ENCODE results near the gene DYNLRB1. TPM values are rescaled to one million over a fixed set of nuclear protein-coding genes. Genes with fewer than 3 reads are reported as not detected.
"Not testable (repeated sequence)": the region's sequence is repeated elsewhere in the genome, so short reads cannot be mapped to it uniquely, and the experiment has no call there.

Gene DYNLRB1
- total RNA-seq, result 57.4 and 59.6 TPM in 2 replicates

- H3K4me3 ChIP-seq (ENCODE audit: low read depth, low read length), result peak within 1 kb of the TSS; percentile 93
- DNase-seq (ENCODE audit: low read depth), result peak; percentile 98
- no peak for TF ChIP-seq CTCF (IDR thresholded peaks at IDR 0.05; ENCODE audit: insufficient read depth, low read depth, low read length)
Measured at GRCh38 chr20:34516247-34517113, at the start of gene DYNLRB1. DYNLRB1 (plus strand) TSS chr20:34516422; CDS start chr20:34516459, 37 bp downstream.

GRCh38 chr20:34468951-34469350 lies 47.3 kb upstream of the DYNLRB1 start:
- no peak for DNase-seq (ENCODE audit: low read depth)
- no peak overlapping the region for H3K4me3 ChIP-seq (ENCODE audit: low read depth, low read length)
- no peak for TF ChIP-seq CTCF (IDR thresholded peaks at IDR 0.05; ENCODE audit: insufficient read depth, low read depth, low read length)

GRCh38 chr20:34472246-34472925 lies 43.8 kb upstream of the DYNLRB1 start:
- TF ChIP-seq CTCF (IDR thresholded peaks at IDR 0.05; ENCODE audit: insufficient read depth, low read depth, low read length), result no peak
- DNase-seq (ENCODE audit: low read depth), result peak; percentile 78
- no peak overlapping the region for H3K4me3 ChIP-seq (ENCODE audit: low read depth, low read length)

GRCh38 chr20:34473262-34473883 lies 42.8 kb upstream of the DYNLRB1 start:
- peak; percentile 77 for DNase-seq (ENCODE audit: low read depth)
- TF ChIP-seq CTCF (IDR thresholded peaks at IDR 0.05; ENCODE audit: insufficient read depth, low read depth, low read length), result peak; percentile 48
- no peak overlapping the region for H3K4me3 ChIP-seq (ENCODE audit: low read depth, low read length)

- peak; percentile 41 for TF ChIP-seq CTCF (IDR thresholded peaks at IDR 0.05; ENCODE audit: insufficient read depth, low read depth, low read length)
- no peak overlapping the region for H3K4me3 ChIP-seq (ENCODE audit: low read depth, low read length)
Measured at GRCh38 chr20:34475979-34476736, 40.1 kb upstream of the DYNLRB1 start.

GRCh38 chr20:34479627-34480026 lies 36.6 kb upstream of the DYNLRB1 start:
- no peak for DNase-seq (ENCODE audit: low read depth)
- no peak for TF ChIP-seq CTCF (IDR thresholded peaks at IDR 0.05; ENCODE audit: insufficient read depth, low read depth, low read length)
- no peak overlapping the region for H3K4me3 ChIP-seq (ENCODE audit: low read depth, low read length)

More at GRCh38 chr20:34475979-34476736, 40.1 kb upstream of the DYNLRB1 start:
- peak; percentile 40 for DNase-seq (ENCODE audit: low read depth)

GRCh38 chr20:34482154-34482553 lies 34.1 kb upstream of the DYNLRB1 start:
- not testable (repeated sequence) for DNase-seq (ENCODE audit: low read depth); H3K4me3 ChIP-seq (ENCODE audit: low read depth, low read length)

GRCh38 chr20:34483585-34484220 lies 32.5 kb upstream of the DYNLRB1 start:
- H3K4me3 ChIP-seq (ENCODE audit: low read depth, low read length); DNase-seq (ENCODE audit: low read depth): not testable (repeated sequence)
